HG03060 (cell line): ENCODE data around the gene OPRL1.

Experiments
- ATAC-seq: cut with Tn5 transposase; IDR thresholded peaks from one replicate; pipeline ENCODE4 v1.9.1; 2021; ENCODE audit warnings: low read depth, moderate number of reproducible peaks; ENCODE audit not compliant: unreplicated experiment

The OPRL1 gene

GRCh38 chr20:64138276-64138815 is 58.5 kb downstream of the OPRL1 start:
- ATAC-seq, result no peak

GRCh38 chr20:64139199-64140060 is 59.5 kb downstream of the OPRL1 start:
- ATAC-seq, result no peak

GRCh38 chr20:64140061-64140931 is 60.4 kb downstream of the OPRL1 start:
- ATAC-seq, result no peak

GRCh38 chr20:64140956-64141355 is 61.1 kb downstream of the OPRL1 start:
- no peak for ATAC-seq

- no peak for ATAC-seq
These were observed 62.7 kb downstream of the OPRL1 start for GRCh38 chr20:64142590-64142989.

- ATAC-seq, result no peak
These were observed 63.3 kb downstream of the OPRL1 start for GRCh38 chr20:64143018-64143801.

- ATAC-seq, result no peak
These were observed 64.4 kb downstream of the OPRL1 start for GRCh38 chr20:64144144-64144912.

- ATAC-seq, result no peak
These were observed 65.8 kb downstream of the OPRL1 start for GRCh38 chr20:64145458-64146300.

GRCh38 chr20:64146301-64146935 is 66.5 kb downstream of the OPRL1 start:
- ATAC-seq, result no peak

GRCh38 chr20:64146936-64147477 is 67.1 kb downstream of the OPRL1 start:
- no peak for ATAC-seq

- ATAC-seq, result no peak
These were observed 68.7 kb downstream of the OPRL1 start for GRCh38 chr20:64148581-64148980.

- ATAC-seq, result no peak
These were observed 69.3 kb downstream of the OPRL1 start for GRCh38 chr20:64149141-64149540.

- no peak for ATAC-seq
These were observed 70.1 kb downstream of the OPRL1 start for GRCh38 chr20:64149809-64150560.
